ENCODE results near the gene ALOX12.
A peak's percentile ranks its signal among the peaks of the same experiment; 100 is the strongest.

Gene ALOX12

DNA sequence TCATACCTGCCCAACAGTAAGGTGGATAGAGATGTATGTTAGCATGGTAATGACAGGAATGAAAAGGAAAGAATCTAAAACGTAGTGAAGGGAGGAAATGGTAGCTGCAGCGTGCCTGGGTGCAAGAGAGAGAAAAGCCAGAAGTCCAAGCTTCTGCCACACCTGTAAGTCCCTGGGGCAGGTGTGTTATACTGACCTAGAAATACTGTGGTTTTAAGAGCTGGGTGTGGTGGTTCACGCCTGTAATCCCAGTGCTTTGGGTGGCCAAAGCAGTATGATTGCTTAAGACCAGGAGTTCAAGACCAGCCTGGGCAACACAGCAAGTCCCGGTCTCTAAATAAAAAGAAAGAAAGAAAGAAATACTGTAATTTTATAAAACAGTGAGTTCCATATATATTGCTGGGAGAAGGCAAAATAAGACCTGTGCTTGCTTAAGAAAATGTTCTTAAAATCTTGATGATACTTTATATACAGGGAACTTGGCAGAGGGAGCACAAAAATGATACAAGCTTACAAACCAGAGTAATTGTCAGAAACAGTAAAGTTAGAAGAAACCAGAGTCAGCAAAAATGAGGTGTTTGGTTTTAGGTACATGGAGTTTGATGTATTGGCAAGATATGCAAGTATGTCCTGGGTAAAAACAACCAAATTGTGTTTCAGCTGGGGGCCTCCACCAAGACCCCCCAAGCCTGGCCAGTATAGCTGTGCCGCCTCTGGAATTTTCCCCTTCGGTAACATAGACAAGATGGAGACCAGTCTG is 6.6 kb downstream of the ALOX12 start:
- DNase-seq (ENCODE audit: low read depth in 2 of 2): no peak

- DNase-seq (ENCODE audit: low read depth in 2 of 2): no peak
These were observed 7.9 kb downstream of the ALOX12 start for GRCh38 chr17:7003745-7004144.

- DNase-seq (ENCODE audit: low read depth in 2 of 2): no peak
These were observed 8.8 kb downstream of the ALOX12 start for GRCh38 chr17:7004398-7005253.

DNA sequence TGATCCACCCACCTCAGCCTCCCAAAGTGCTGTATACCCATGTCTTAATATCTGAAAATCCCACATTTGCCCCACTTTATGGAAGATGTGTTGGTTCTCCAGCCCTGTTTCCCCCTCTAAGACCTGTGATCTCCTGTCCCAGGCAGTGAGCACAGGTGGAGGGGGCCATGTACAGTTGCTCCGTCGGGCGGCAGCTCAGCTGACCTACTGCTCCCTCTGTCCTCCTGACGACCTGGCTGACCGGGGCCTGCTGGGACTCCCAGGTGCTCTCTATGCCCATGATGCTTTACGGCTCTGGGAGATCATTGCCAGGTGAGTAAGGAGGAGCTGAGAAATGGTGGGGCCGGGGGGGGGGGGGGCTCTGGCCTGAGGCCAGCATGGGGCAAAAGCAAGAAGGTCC is 9.9 kb downstream of the ALOX12 start:
- no peak for DNase-seq (ENCODE audit: low read depth in 2 of 2)

DNA sequence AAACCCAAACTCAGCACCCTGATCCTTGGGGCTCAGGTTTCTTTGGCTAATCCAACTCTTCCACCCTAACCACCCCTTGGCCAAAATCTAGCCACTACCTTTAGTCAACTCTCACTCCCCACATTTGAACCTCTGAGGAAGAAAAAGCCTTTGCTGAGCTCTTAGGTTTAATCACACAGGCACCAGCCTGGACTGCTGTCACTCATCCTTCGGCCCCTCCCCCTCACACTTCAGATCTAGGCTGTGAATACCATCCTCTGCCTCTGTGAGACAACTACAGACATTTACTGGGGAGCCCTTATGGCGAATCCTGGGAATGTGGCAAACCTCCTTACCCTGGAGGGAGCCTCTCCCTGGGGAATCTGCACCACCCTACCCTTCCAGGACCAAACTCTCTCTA is 11.3 kb downstream of the ALOX12 start:
- no peak for DNase-seq (ENCODE audit: low read depth in 2 of 2)

DNA sequence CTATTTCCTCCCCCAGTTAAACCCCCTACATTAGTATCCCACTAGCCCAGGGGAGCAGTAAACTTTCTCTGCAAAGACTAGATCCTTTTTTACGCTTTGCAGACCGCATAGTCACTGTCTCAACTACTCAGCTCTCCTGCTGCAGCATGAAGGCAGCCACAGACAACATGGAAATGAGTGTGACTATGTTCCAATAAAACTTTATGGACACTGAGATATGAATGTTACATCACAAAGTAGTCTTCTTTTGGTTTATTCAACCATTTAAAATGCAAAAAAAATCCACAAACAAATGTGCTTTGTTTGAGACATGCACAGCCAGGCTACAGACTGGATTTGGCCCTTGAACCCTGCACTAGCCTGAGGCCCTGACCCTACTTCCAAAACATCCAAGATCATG is 14.7 kb downstream of the ALOX12 start:
- no peak for DNase-seq (ENCODE audit: low read depth in 2 of 2)

DNA sequence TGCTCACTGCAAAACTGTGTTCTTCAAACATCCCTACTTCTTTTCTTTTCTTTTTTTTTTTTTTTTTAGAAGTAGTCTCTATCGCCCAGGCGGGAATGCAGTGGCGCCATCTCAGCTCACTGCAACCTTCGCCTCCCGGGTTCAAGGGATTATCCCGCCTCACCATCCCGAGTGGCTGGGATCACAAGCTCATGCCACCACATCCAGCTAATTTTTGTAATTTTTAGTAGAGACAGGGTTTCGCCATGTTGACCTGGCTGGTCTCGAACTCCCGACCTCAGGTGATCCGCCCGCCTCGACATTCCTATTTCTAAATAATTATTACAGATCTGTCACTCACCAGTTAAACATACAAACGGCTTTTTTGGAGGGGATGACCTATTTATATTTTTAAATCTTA is 15.6 kb downstream of the ALOX12 start:
- no peak for DNase-seq (ENCODE audit: low read depth in 2 of 2)

- no peak for DNase-seq (ENCODE audit: low read depth in 2 of 2)
These were observed 16.0 kb downstream of the ALOX12 start for GRCh38 chr17:7011942-7012254.

DNA sequence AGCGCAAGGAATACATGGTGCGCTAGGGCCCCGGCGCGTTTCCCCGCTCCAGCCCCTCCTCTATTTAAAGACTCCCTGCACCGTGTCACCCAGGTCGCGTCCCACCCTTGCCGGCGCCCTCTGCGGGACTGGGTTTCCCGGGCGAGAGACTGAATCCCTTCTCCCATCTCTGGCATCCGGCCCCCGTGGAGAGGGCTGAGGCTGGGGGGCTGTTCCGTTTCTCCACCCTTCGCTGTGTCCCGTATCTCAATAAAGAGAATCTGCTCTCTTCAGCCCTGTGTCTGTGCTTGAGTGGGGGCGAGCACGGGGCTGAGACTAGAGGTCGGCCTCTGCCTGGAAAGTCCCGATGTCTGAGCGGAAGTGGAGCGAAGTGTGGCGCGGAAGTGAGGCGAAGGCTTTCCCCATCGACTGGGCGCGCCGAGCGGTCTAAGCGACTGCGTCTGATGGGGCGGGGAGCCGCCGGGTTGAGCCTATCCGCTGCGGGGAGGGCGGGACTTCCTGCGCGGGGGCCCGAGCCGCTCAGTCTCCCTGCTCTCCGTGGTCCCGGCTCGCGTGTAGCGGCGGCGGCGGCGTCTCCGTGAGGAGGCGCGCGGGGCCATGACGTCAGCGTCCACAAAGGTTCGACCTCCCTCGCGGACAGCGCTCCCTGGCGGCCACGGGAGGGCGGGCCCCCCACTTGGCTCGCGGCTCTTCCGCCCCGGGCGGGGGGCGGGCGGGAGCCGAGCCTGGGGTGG is 18.6 kb downstream of the ALOX12 start:
- peak; percentile 95 to 96 for DNase-seq (ENCODE audit: low read depth in 2 of 2)

DNA sequence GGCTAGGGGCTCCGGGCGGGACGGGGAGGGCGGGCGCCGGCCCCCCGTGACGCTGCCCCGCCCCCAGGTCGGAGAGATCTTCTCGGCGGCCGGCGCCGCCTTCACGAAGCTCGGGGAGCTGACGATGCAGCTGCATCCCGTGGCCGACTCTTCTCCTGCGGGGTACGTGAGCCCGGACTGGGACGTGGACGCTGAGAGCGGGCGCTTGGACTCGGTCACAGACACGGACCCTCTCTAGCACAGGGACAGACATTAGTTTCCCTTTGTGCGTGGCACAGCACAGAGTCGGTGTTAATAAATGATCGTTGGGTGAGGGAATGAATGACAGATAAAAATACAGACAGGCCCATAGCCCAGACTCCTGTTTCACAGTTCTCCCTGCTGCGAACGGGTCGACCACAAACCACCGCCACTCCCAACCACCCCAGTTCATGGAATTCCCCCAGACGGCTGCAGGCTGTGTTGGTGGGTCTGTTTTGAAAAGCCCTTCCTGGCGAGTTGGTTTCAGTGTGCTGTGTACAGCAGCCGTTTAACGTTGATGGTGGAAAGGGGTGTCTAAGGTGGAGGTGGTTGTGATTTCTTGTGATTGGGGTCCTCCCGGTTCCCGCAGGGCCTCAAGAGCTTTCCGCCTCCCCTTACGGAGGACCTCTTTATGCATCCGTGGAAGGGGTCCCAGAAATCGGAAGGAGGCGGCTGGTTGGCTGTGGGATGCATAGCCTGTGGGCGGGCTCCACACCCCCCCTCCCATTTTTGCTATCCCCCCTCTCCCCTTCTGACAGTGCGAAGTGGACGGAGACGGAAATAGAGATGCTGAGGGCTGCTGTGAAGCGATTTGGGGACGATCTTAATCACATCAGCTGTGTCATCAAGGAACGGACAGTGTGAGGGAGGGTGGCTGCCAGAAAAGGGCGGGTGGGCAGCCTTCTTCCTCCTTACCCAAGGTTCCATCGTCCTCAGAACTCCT is 19.4 kb downstream of the ALOX12 start:
- peak; percentile 68 to 69 for DNase-seq (ENCODE audit: low read depth in 2 of 2)

- DNase-seq (ENCODE audit: low read depth in 2 of 2): no peak
These were observed 20.6 kb downstream of the ALOX12 start for GRCh38 chr17:7016418-7016817.

DNA sequence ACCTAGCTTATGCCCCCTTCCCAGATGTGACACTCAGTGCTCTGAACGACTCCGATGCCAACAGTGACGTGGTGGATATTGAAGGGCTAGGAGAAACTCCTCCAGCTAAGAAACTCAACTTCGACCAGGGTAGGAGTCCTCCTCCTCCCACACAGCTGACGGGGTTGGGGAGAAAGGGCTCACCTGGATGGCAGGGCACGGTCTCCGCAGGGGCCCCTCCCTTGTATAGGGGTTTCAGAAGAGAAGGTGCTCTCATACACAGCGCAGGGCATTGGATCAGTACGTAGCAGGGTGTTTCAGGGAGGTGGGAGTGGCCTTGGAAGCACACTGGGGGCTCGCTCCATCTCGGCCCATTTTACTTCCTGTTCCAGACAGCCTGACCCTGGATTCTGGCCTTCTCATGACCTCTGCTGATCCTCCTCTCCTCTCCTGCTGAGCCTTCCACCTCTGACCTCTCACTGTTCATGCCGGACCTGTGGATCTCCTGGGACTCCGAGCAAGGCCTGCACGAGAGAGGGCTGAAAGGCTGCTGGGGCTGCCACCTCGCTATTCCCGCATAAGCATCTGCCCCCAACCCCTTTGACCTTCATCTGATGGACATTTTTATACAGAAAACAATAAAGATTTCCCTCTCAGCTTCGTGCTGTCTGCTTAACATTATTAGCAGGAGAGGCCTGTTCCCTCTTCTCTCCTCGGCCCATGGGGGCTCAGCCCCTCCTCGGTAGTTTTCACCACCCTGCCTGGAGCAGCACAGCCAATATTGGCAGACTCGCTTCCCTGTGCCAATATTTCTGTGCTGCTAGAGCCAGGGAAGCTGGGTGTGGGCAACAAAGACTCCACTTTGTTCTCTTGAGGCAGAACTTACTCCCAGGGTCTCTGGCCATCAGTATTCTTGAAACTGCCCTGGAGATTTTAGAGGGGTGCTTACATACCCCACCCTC is 21.3 kb downstream of the ALOX12 start:
- no peak for DNase-seq (ENCODE audit: low read depth in 2 of 2)

- DNase-seq (ENCODE audit: low read depth in 2 of 2): no peak
These were observed 22.0 kb downstream of the ALOX12 start for GRCh38 chr17:7017827-7018200.

GRCh38 chr17:7018331-7018964 is 22.6 kb downstream of the ALOX12 start:
- no peak for DNase-seq (ENCODE audit: low read depth in 2 of 2)

DNA sequence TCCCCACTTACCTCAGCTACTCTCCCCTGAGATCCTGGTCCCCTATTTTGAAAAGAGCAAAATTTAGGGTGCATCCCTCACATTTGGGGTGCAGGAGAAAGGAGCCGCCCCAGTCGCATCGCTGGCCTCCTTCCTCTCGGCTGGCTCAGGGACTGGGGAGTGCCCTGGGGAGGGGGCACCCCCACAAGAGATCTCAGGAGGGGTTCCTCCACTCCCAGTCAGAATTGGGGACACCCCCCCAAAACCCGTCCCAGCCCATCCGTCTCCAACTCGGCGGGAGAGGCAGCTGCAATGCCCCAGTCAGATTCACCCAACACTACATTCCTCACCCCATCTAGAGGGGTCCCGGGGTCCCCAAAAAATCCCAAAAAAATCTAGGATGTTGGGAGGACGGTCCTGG is 23.5 kb downstream of the ALOX12 start:
- DNase-seq (ENCODE audit: low read depth in 2 of 2): no peak

- DNase-seq (ENCODE audit: low read depth in 2 of 2): no peak
These were observed 24.1 kb downstream of the ALOX12 start for GRCh38 chr17:7019839-7020519.

DNA sequence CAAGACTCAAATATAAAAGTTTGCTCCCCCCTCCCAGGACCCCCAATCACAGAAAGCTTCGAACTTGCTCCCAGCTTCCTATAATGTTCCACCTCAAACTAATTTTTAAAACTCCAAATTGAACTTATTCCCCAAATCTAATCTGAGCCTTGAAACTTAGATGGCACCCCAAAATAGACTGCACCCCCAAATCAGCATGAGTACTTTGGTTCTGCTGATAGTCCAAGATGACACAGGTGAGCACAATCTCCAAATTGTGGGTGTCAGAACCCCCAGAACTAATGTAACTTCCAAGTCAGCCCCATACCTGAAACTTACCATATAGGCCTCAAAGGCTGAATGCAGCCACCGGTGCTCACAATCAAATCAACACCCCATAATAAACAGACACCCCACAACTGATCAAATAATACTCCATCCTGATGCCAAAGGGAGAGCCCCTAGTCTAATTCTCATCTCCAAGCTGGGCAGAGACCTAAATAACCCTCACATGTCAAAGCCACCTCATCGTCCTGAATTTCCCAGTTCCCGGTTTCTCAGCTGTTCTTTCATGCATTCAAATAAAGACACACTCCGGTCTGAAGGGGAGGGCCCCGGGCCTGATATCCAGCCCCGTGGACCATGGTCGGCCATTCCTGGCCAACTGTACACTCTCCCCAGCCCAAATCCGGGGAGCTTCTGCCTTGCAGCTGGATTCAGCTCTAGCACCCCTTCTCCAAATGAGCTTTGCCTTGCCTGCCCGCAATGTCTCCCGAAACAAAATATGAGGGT is 25.2 kb downstream of the ALOX12 start:
- DNase-seq (ENCODE audit: low read depth in 2 of 2): no peak

DNA sequence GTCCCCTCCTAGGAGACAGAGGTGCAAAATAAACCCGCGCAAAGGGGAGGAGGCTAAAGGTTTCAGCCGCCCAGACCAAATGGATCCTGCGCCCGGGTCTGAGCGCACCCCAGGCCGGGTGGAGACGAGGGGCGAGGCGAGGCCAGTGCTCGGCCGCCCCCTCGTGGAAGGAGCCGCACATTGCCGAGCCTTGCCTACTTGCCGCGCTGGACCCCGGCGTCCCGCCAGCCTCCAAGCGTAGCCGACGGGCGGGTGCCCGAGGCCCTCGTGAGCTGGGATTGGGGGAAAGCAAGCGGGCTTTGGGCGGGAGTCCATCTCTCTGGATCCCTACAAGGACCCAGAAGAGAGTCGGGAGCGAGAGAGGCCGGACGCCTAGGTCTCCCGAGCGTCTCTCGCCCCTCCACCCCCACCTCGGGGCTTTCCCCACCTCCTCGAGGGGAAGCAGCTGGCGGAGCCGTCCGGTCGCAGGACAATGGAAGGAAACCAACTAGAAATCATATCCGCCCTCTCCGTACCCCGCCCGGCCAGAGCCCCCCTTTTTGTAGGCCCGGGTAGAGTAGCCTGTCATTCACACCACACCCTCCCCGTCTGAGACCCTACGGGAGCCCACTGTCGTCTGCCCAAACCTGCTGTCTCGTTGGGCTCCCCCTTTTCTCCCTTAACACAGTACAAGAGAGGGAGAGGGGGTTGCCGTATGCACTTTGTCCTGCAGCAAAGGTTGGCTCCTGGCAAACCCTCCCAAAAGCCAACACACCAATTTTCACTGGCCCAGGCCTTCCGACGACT is 26.3 kb downstream of the ALOX12 start:
- DNase-seq (ENCODE audit: low read depth in 2 of 2): peak; percentile 45 to 56
